Daoy (cell line): ENCODE data around the gene PHB1. TPM values are rescaled to one million over a fixed set of nuclear protein-coding genes. Genes with fewer than 3 reads are reported as not detected.
"Not testable (repeated sequence)": the region's sequence is repeated elsewhere in the genome, so short reads cannot be mapped to it uniquely, and the experiment has no call there.

Experiments used
- DNase-seq: peaks from one replicate; pipeline ENCODE4 v3.0.0-alpha.2; 2015; ENCODE audit warnings: low read depth
- total RNA-seq: library from RNA; depleted of rRNA; stranded (reverse); fragments of >200 nt; shearing (Covaris generic); gene quantifications from 2 replicates; pipeline ENCODE4 v1.2.3, GENCODE V29; 2014

PHB1 gene
- total RNA-seq, 1 experiment from 2014 or later = 177 TPM

DNA sequence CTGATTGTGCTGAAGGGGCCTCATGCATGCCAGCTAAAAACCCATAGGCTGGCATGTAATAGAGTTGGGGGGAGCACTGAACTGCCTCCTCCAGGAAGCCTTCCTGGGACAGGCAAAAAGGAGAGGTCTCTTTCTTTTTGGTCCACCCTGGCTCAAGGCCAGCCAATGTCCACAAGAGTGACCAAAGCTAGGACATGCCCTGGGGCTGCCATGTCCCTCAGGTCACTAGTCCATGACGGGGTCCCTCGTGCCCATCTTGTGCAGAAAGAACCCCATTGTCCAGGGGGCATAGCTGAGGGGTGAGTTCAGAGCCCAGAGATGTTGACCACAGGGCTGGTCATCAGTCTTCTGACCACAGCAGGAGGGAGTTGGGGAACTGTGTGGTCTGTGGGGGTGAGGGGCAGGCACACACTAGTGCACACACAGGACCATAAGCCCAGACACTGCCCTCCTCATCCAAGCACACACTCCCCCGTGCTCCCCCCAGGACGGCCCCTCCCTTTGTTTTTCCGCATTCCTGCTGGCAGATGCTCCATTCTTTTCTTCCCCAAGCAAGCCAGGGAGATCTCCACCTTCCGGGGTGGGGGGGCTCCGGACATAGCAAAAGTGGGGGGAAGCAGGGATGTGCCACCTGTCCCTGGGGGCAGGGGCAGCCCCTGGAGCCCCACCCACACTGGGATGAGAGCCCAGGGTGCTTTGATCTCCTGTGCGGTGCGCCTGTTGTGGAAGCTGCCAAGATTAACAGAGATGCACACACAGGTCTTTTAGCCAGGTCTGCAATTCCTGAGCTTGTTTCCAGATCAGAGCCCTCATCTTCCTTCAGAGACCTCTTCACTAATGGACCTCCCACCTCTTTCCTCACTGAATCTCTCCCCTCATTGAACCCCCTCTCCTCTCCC, 25.2 kb upstream of the PHB1 start:
- DNase-seq = no peak

DNA sequence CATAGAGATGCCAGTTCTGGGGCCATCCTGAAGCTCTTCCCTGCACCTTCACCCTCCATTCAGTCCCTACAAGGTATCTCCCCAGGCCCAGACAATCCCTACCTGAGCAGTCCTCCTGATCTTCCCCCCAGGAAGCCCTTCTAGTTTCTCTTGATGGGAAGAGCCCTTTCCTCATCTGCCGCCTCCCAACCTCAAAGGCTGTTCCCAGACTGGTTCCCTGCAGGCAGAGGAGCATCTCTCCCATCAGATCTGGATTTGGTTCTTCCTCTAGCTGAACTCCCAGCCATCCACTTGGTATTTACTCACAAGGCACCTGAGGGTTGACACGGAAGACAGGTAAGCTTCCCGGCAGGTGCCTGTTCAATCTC, 24.6 kb upstream of the PHB1 start:
- DNase-seq = no peak

DNA sequence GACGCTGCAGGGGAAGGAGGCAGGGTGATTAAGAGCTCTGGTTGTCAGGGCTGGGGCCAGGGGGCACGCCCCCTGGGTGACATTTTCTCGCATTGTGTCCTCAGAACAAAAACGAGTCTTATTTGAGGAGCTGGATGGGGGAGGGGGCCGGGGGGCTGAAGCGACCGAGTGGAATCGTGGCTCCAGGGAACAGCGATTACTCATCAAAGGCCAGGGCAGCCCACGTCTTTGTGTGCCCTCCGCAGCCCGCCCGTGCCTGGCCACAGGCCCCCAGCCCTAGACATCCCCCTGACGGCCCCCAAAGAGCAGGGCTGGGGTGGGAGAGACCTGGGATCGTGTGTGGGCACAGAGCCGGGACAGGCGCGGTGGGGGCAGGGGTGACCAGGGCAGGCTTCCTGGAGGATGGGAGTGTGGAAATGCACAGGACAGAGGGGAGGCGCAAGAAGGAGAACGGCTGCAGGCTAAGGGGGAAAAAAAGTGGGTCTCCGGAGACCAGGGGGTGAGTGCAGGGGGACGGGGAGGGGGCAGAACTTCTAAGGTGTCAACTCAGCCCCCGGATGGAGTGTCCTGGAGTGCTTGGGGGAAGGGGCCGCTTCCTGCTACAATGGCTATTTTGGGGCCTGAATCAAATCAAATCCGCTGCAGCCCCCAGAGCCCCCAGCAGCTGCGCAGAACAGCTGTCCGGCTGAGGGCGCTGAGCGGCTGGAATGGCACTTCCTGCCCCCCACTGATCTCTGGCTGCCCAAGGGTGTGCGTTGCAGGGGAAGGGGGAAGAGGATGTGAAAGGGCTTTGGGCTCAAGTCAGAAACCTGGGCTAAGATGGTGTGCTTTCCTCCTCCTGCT, 24.0 kb upstream of the PHB1 start:
- no peak for DNase-seq

DNA sequence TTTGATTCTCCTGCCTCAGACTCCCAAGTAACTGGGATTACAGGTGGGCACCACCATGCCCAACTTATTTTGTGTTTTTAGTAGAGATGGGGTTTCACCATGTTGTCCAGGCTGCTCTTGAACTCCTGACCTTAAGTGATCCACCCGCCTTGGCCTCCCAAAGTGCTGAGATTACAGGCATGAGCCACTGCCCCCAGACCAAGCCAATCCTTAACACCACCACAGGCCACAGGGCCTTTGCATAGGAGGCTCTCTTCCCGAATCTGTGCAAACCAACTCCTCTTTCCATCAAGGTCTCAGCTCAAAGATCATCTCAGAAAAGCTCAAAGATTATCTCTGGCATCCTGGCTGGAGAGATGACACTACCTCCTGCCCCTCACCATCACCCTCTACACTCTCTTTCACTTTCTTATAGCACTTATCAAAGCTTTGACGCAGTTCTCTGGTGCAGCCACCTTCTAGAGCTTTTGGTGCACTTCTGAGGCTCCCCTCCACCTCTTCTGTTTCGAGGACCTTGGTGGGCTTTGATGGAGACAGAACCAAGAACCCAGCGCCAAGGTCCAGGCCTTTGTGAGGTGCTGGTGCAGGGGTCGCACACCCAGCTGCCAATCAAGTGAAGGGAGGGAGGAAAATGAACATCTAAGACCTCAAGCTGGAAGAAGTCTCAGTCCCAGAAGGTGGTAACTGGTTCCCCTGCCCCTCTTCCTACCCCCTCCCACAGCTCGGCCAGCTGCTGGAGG, 23.2 kb upstream of the PHB1 start:
- no peak for DNase-seq

DNA sequence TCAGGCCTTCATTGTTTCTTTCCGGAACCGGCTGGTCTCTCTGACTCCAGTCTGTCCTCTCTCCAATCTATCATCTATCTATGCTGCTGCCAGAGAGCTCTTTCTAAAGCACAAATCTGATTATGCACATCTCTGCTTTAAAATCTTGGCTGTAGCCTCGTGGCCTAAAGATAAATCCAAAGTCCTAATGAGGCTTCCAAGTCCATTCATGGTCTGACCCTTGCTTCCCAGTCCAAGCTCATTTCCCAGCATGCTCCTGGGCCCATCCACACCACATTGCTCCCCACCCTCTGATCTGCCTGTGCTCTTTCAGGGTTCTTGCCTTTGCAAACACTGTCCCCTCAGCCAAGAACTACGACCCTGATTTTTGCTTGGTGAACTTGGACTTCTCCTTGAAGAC, 21.5 kb upstream of the PHB1 start:
- DNase-seq = no peak

DNA sequence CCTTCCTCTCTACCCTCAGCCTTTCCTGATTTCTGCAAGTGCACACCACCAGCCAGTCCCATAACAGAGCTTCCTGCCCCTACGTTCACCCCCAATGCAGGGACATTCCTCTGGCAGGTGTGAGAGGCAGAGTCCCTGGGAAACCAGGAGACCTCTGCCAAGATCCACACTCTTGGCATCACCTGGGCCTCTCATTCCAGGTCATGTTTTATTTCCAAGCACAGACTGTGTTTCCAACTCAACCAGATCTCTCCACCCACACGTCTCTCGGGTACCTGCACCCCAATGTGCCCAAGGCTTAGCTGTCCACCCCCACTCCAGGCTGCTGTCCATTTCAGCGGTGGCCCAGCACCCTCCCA, 21.0 kb upstream of the PHB1 start:
- DNase-seq = no peak

DNA sequence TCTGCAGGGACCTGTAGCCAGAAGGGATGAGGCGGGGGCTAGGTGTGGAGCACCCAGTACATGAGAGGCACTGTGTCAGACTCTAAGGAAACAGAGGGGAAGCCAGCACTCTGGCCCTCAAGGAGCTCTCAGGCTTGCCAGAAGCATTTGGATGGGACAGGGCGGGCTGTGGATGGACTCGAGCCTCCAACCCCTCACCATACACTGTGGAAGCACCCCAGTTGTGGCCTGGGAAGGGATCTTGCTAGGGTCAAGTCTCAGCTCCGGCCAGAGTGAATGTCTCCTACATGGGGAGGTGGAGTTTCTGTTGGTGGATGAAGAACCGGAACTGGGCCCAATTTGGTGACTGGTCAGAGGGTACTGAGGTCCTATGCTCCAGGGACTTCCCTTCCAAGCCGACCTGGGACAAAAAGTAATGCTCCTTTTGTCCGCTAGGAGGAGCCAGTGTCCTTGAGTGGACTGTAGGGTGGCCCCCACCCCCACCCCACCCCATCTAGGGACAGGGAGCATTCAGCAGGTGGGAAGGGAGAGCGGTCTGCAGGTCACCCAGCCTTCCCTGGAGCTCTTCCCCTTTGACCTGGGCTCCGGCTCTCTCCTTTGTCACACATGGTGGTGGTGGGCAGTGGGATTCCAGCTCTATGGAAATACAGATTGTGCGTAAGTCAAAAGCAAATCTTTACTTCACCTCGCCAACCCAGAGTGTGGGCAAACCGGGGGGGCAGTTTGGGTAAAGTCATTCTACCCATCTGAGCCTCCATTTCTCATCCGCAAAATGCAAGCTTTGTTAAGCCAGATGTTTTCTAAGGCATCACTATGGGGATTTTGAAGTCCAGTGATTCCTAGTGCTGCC, 20.4 kb upstream of the PHB1 start:
- peak; percentile 49 for DNase-seq

DNA sequence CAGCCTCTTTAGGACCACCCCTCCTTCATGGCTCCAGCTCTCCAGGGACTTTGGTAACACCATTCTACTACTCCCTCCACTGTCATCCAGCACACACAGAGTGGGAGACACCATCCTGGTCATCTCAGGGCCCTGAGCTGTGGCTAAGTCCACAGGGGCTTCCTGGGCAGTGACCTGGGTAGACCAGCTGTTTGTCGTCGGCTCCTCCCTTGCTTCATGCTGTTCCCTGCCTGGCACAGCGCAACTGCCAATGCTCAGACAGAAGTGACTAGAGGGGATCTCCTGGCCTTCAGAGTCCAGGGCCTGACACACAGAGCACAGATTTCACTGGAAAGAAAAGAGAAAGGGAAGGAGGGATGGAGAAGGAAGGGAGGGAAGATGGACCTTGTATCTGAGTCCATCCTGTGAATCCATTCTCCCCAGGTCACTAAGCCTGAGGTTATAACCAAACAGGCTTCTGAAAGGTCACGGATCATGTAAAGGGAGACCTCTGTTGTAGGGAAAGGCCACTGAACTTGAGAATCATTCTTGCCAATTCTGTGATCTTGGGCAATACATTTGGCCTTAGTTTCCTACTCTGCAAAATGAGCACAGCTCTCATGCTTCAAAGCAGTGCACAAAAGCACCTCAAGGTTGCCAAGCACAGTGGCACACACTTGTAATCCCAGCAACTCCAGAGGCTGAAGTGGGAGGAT, 18.5 kb upstream of the PHB1 start:
- no peak for DNase-seq

DNA sequence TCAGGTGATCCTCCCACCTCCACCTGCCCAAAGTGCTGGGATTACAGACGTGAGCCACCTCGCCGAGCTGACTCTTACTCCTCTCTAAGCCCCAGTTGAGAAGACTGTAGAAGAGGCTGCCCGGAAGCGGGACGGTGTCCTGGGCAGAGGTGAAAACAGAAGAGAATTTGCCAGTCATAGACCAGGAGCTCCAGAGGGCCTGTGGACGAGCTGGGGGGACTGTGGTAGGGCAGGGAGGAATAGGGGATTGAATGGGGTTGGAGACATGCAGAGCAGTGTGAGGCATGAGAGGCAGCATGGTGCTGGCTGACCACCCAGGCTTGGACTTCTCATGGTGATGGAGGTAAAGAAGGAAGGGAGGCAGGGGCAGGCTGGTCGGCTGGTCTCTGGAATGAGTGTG, 17.1 kb upstream of the PHB1 start:
- DNase-seq = no peak

DNA sequence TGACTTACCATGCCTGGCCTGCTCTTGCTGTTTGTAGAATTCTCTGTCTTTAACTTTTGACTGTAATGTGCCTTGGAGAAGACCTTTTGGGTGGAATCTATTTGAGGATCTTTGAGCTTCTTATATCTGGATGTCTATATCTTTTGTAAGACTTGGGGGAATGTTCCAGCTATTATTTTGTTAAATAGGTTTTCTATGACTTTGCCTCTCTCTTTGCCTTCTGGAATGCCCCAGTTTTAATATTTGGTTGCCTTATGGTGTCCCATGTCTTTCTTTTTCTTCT, 10.3 kb upstream of the PHB1 start:
- DNase-seq = no peak

DNA sequence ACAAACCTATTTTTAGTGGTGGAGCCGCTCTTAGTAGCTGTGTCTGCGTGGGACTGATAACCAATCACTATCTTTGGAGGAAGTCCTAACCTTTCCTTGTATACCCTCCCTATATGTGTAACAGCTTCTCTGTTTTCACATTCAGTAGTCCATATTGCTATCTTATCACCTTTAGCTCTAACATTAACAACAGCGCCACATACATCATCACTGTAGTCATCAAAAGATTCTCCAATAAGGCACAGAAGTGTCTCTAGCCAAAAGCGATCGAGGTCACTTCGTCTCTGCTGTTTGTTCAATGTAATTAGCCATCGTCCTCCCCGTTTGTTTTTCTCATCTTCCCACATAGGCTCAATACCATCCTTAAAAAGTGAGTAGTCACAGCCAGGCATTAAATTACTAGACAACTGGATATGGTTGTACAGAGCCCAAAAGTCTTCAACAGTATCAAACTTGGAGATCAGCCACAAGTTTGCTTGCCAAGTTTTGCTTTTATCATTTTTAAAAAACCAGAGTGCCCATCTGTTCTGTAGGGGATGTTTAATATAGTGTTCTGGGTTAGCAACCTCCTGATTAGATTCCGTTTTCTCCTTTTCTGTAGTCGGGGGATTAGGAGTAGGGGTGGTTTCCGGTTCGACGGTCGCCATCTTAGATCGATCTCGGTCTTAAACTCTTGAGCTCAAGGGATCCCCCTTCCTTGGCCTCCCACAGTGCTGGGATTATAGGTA, 9.8 kb upstream of the PHB1 start:
- not testable (repeated sequence) for DNase-seq

DNA sequence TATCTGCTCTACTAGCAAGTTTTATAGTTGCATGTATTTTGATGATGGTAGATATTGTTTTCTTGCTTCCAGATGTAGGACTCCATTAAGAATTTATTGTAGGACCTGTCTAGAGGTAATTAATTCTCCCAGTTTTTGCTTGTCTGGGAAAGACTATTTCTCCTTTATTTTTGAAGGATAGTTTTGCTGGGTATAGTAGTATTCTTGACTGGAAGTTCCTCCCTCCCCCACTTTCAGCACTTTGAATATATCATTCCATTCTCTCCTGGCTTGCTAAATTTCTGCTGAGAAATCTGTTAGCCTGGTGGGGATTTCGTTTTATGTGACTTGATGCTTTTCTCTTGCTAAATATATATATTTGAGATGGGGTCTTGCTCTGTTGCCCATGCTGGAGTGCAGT, 8.0 kb upstream of the PHB1 start:
- DNase-seq = no peak

DNA sequence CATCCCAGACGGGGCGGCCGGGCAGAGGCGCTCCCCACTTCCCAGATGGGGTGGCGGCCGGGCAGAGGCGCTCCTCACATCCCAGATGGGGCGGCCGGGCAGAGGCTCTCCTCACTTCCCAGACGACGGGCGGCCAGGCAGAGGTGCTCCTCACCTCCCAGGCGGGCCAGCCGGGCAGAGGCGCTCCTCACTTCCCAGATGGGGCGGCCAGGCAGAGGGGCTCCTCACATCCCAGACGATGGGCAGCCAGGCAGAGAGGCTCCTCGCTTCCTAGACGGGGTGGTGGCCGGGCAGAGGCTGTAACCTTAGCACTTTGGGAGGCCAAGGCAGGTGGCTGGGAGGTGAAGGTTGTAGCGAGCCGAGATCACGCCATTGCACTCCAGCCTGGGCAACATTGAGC, 5.1 kb upstream of the PHB1 start:
- not testable (repeated sequence) for DNase-seq

DNA sequence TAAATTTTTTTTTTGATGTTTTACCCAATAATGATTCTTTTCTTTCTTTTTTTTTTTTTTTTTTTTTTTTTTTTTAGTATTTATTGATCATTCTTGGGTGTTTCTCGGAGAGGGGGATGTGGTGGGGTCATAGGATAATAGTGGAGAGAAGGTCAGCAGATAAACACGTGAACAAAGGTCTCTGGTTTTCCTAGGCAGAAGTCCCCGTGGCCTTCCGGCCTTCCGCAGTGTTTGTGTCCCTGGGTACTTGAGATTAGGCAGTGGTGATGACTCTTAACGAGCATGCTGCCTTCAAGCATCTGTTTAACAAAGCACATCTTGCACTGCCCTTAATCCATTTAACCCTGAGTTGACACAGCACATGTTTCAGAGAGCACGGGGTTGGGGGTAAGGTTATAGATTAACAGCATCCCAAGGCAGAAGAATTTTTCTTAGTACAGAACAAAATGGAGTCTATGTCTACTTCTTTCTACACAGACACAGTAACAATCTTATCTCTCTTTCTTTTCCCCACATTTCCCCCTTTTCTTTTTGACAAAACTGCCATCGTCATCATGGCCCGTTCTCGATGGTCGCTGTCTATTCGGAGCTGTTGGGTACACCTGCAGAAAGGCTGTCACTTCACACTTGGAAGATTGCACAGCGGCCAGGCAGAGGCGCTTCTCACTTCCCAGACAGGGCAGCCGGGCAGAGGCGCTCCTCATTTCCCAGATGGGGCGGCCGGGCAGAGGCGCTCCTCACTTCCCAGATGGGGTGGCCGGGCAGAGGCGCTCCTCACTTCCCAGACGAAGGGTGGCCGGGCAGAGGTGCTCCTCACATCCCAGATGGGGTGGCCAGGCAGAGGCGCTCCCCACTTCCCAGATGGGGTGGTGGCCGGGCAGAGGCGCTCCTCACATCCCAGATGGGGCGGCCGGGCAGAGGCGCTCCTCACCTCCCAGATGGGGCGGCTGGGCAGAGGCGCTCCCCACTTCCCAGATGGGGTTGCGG, 4.4 kb upstream of the PHB1 start:
- DNase-seq = not testable (repeated sequence)

DNA sequence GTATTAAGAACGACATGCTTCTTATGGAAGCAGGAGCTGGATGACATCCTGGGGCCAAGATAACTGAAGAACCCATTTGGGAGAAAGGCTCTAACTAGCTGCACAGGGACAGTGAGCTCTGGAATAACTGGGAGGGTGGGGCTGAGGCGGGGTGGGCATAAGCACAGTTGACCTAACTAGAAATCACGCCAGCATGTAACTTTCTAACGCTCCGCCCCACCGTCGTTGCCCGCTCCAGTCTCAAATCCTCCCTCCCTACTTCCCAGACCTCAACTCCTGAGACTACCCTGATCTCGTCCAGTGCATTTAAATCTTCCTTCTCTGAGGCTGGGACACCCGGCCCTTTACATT, 436 bp downstream of the PHB1 start:
- DNase-seq = no peak

DNA sequence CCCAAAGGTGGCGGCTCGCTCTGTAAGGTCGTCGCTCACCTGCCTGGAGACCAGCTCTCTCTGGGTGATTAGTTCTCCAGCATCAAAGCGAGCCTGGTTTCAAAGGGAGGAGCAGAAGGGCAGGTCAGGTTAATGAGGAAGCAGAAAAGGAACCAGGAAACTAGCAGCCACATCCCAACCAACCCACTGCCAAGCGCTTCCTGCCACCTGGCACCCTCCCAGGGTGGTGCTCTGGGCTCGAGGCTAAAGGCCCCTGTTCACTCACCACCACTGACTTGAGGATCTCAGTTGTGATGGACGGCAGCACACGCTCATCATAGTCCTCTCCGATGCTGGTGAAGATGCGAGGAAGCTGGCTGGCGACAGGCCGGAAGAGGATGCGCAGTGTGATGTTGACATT, 5.6 kb downstream of the PHB1 start:
- no peak for DNase-seq

DNA sequence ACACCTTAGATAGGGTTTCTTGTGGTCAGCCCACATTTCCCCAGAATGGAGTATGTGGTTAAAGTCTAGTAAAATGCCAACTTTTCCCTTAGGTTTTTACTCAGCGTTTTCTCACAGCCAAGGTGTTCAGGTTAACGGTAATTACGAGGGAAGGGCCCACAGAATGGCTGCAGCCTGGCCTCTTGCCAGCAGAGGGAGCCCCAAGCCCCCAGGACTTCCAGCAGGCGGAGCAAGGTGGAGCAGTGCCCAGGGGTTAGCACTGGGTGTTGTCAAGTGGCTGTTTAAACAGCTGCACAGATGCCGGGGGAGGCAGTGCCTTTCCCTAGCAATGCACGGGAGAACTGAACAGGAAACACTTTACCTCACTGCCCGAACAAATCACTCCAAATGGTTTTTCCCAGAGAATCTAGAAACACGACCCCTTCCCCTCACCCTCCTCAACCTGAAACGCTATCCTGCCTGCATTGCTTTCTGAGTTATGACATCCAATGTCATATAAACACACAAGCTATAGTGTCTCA, 6.6 kb downstream of the PHB1 start:
- DNase-seq = peak; percentile 72

DNA sequence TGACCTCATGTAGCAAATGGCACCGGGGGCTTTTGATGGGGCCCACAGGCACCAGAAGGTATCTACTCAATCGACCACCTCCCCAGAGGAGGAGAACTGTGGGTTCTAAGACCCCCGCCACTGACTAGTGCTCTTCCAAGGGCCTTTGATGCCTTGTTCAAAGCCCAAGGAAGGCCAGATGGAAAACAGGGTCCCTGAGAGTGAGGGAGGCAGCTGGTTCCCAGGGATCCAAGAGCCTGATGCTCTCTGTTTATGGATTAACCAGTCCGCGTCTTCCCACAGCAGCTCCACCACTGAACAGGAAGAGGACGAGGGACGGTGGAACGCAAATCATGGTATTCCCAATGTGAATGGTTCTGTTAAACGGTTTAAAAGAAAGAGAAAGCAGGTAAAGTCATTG, 7.6 kb downstream of the PHB1 start:
- DNase-seq = no peak

DNA sequence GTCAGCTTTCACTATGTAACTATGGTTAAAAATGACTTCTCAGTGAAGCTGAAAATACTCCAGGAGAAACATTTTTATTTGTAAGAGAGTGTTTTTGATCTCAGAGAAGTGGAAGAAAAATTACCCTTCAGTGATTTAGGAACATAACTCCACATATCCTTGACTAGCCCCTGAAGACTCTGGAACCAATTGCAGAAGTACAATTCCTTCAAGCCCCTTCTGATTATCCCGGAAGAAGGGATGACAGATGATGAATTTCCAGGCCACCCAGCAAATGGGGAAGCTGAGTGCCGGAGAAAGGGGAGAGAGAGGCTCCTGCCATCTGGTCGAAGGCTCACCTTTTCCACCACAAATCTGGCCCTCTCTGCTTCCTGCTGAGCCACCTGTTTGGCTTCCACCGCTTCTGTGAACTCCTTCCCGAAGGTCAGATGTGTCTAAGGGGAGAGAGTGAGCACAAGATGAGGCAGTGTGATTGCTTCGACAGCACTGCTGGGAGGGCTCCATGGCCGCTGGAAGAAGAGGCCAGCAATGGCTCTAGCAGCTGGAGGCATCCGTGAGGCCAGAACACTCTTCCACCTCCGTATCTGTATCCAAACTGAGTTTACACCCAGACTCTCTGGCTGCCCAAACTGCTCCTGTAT, 8.1 kb downstream of the PHB1 start:
- DNase-seq = no peak
